ENCODE data around the gene KIAA1958.

GRCh38 chr9:112520656-112521055, 34.0 kb downstream of the KIAA1958 start:
- TF ChIP-seq CTCF (IDR thresholded peaks at IDR 0.05), result no peak
- TF ChIP-seq EZH2 (IDR thresholded peaks at IDR 0.05; ENCODE audit: borderline replicate concordance, insufficient read depth, low read depth, low read length, poor library complexity, severe bottlenecking), result no peak
